Measurements from ENCODE around the gene LSM3.

The LSM3 gene

GRCh38 chr3:14156843-14157561, 21.6 kb upstream of the LSM3 start:
- DNase-seq (ENCODE audit: low read depth in 4 of 4, low spot score in 1 of 4) = no peak

GRCh38 chr3:14157951-14158350, 20.7 kb upstream of the LSM3 start:
- no peak for DNase-seq (ENCODE audit: low read depth in 4 of 4, low spot score in 1 of 4)

GRCh38 chr3:14158370-14158769, 20.2 kb upstream of the LSM3 start:
- DNase-seq (ENCODE audit: low read depth in 4 of 4, low spot score in 1 of 4) = no peak

GRCh38 chr3:14159426-14159825, 19.2 kb upstream of the LSM3 start:
- DNase-seq (ENCODE audit: low read depth in 4 of 4, low spot score in 1 of 4) = no peak

- no peak for DNase-seq (ENCODE audit: low read depth in 4 of 4, low spot score in 1 of 4)
Measured at GRCh38 chr3:14161282-14161681, 17.3 kb upstream of the LSM3 start.

GRCh38 chr3:14162178-14162577, 16.4 kb upstream of the LSM3 start:
- no peak for DNase-seq (ENCODE audit: low read depth in 4 of 4, low spot score in 1 of 4)

GRCh38 chr3:14166877-14167603, 11.6 kb upstream of the LSM3 start:
- DNase-seq (ENCODE audit: low read depth in 4 of 4, low spot score in 1 of 4) = no peak

- DNase-seq (ENCODE audit: low read depth in 4 of 4, low spot score in 1 of 4) = no peak
Measured at GRCh38 chr3:14169435-14169834, 9.2 kb upstream of the LSM3 start.

- no peak for DNase-seq (ENCODE audit: low read depth in 4 of 4, low spot score in 1 of 4)
Measured at GRCh38 chr3:14169871-14170270, 8.7 kb upstream of the LSM3 start.

GRCh38 chr3:14170531-14171159, 8.0 kb upstream of the LSM3 start:
- DNase-seq (ENCODE audit: low read depth in 4 of 4, low spot score in 1 of 4) = no peak

GRCh38 chr3:14172496-14172895, 6.1 kb upstream of the LSM3 start:
- DNase-seq (ENCODE audit: low read depth in 4 of 4, low spot score in 1 of 4) = no peak

- no peak for DNase-seq (ENCODE audit: low read depth in 4 of 4, low spot score in 1 of 4)
Measured at GRCh38 chr3:14174483-14174882, 4.1 kb upstream of the LSM3 start.

- DNase-seq (ENCODE audit: low read depth in 4 of 4, low spot score in 1 of 4) = peak in 2 of 4 experiments; percentile 13 to 21
Measured at GRCh38 chr3:14175383-14176037, 3.1 kb upstream of the LSM3 start.

- DNase-seq (ENCODE audit: low read depth in 4 of 4, low spot score in 1 of 4) = peak in 1 of 4 experiments; percentile 4
Measured at GRCh38 chr3:14177580-14178246, 904 bp upstream of the LSM3 start.

- no peak for DNase-seq (ENCODE audit: low read depth in 4 of 4, low spot score in 1 of 4)
Measured at GRCh38 chr3:14179114-14179465, 473 bp downstream of the LSM3 start.

GRCh38 chr3:14179795-14180194, 1.2 kb downstream of the LSM3 start:
- DNase-seq (ENCODE audit: low read depth in 4 of 4, low spot score in 1 of 4) = no peak

- no peak for DNase-seq (ENCODE audit: low read depth in 4 of 4, low spot score in 1 of 4)
Measured at GRCh38 chr3:14181253-14181652, 2.6 kb downstream of the LSM3 start.

GRCh38 chr3:14183015-14183577, 4.5 kb downstream of the LSM3 start:
- no peak for DNase-seq (ENCODE audit: low read depth in 4 of 4, low spot score in 1 of 4)

- DNase-seq (ENCODE audit: low read depth in 4 of 4, low spot score in 1 of 4) = no peak
Measured at GRCh38 chr3:14186854-14187458, 8.3 kb downstream of the LSM3 start.

GRCh38 chr3:14188041-14188754, 9.6 kb downstream of the LSM3 start:
- DNase-seq (ENCODE audit: low read depth in 4 of 4, low spot score in 1 of 4) = no peak

All from stimulated activated CD4-positive, alpha-beta T cell treated with anti-CD3 and anti-CD28 coated beads, Interleukin-1b, Interleukin-23, amount 100 ng/mL, for 24 hours (primary cell).